K562 (cell line): ENCODE measurements around the gene EIF4G1.

Experiments
- CTCF ChIP-seq, 3 experiments: IDR thresholded peaks in 2 of 3; conservative IDR thresholded peaks in 1 of 3; 2 replicates each; pipeline ENCODE4 v1.5.1; 2011 to 2012; ENCODE audit warnings: low read length in 3 of 3, mild to moderate bottlenecking in 3 of 3, control low read depth in 2 of 3, improper control_type of control experiment in 1 of 3, inconsistent platforms in 1 of 3, low read depth in 1 of 3, mixed read lengths in 1 of 3, moderate library complexity in 1 of 3; ENCODE audit not compliant: insufficient read depth in 2 of 3
- GMEB1 ChIP-seq: fragments of 250-450 bp; sonication (Bioruptor Pico); IDR thresholded peaks from 2 replicates; pipeline ENCODE4 v1.4.0; 2020; ENCODE audit warnings: mild to moderate bottlenecking
- HDAC6 ChIP-seq: IDR thresholded peaks from 2 replicates; pipeline ENCODE4 v1.6.1; 2012; ENCODE audit warnings: low read depth, mild to moderate bottlenecking, control low read depth, inconsistent platforms, low read length, moderate library complexity
- NFRKB ChIP-seq: fragments of 450-650 bp; IDR thresholded peaks from 2 replicates; pipeline ENCODE4 v1.6.1; 2016; ENCODE audit warnings: low read depth
- RAD21 ChIP-seq, 2 experiments: fragments of 250-450 bp in 1 of 2; fragments of 450-650 bp in 1 of 2; sonication (Bioruptor Pico) in 1 of 2; formaldehyde crosslinking in 1 of 2; IDR thresholded peaks in 1 of 2; conservative IDR thresholded peaks in 1 of 2; 2 replicates each; pipeline versions ENCODE4 v1.4.0 to v1.8.0; 2020 to 2022; ENCODE audit warnings: mild to moderate bottlenecking in 2 of 2, moderate library complexity in 1 of 2
- TCF3 ChIP-seq: sonication (generic); formaldehyde crosslinking; IDR thresholded peaks from 2 replicates; pipeline ENCODE4 v1.4.0; 2020; ENCODE audit warnings: mild to moderate bottlenecking, missing genetic modification reagents
- TEAD2 ChIP-seq: fragments of 450-650 bp; IDR thresholded peaks from 2 replicates; pipeline ENCODE4 v1.6.1; 2016; ENCODE audit warnings: missing genetic modification characterization, control low read depth, missing compliant biosample characterization

- TF ChIP-seq TEAD2 (tag) = no peak
- no peak for TF ChIP-seq GMEB1 (CRISPR knock-in tag)
- no peak for TF ChIP-seq RAD21 (CRISPR knock-in tag; conservative IDR thresholded peaks at IDR 0.05 in 1 of 2, IDR thresholded peaks at IDR 0.05 in 1 of 2)
- TF ChIP-seq HDAC6 = no peak
- TF ChIP-seq TCF3 = no peak
- TF ChIP-seq CTCF (IDR thresholded peaks at IDR 0.05 in 2 of 3, conservative IDR thresholded peaks at IDR 0.05 in 1 of 3; ENCODE audit: insufficient read depth in 2 of 3, low read depth in 1 of 3, low read length in 3 of 3) = no peak
- TF ChIP-seq NFRKB = no peak
Observed at GRCh38 chr3:184333700-184334099, 19.3 kb downstream of the EIF4G1 start.
